ENCODE data around the gene HECTD4. TPM values are rescaled to one million over a fixed set of nuclear protein-coding genes. Genes with fewer than 3 reads are reported as not detected.
A peak's percentile ranks its signal among the peaks of the same experiment; 100 is the strongest.

HECTD4 gene
- total RNA-seq, 1 donor: 29.0 TPM

DNA sequence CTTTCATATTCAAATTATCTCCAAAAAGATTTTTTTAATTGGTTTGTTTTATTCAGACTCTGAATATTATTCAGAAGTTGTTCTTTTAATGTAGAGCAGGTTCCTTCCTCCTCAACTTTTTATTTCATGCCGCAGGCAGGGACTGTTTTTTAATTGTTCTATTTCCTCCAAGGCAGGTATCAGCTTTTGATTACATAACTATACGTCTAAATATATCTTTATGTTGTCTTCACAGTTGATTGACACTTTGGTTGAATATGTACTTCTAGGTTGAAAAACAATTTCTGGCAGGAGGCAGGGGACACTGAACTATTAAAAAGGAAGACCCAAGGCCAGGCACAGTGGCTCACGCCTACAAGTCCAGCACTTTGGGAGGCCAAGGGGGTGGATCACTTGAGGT lies 82.5 kb downstream of the HECTD4 start:
- H3K27ac ChIP-seq (ENCODE audit: low read depth, low read length): no peak overlapping the region
- H3K4me1 ChIP-seq (ENCODE audit: insufficient read depth, low read length): peaks cover 14% of the 10 kb centered on the region
- H3K9me3 ChIP-seq (ENCODE audit: low read depth, low read length): no peaks in the 10 kb centered on the region
- no peak for DNase-seq (ENCODE audit: insufficient read length, low spot score, missing footprints)
- H2AFZ ChIP-seq (ENCODE audit: low read length): no peak overlapping the region
- TF ChIP-seq, protein P1, sequence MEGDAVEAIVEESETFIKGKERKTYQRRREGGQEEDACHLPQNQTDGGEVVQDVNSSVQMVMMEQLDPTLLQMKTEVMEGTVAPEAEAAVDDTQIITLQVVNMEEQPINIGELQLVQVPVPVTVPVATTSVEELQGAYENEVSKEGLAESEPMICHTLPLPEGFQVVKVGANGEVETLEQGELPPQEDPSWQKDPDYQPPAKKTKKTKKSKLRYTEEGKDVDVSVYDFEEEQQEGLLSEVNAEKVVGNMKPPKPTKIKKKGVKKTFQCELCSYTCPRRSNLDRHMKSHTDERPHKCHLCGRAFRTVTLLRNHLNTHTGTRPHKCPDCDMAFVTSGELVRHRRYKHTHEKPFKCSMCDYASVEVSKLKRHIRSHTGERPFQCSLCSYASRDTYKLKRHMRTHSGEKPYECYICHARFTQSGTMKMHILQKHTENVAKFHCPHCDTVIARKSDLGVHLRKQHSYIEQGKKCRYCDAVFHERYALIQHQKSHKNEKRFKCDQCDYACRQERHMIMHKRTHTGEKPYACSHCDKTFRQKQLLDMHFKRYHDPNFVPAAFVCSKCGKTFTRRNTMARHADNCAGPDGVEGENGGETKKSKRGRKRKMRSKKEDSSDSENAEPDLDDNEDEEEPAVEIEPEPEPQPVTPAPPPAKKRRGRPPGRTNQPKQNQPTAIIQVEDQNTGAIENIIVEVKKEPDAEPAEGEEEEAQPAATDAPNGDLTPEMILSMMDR (IDR thresholded peaks at IDR 0.05; ENCODE audit: extremely low read depth, low read depth, low read length): no peak
- H3K36me3 ChIP-seq (ENCODE audit: insufficient read depth, low read length): peaks cover 4% of the 10 kb centered on the region
- no peaks in the 10 kb centered on the region for H3K27me3 ChIP-seq (ENCODE audit: insufficient read depth, low read length)
- H4K20me1 ChIP-seq (ENCODE audit: insufficient read depth, low read length): peaks cover 3% of the 10 kb centered on the region
- H3K79me2 ChIP-seq (ENCODE audit: insufficient read depth, low read length): no peaks in the 10 kb centered on the region
- no peak overlapping the region for H3K4me3 ChIP-seq (ENCODE audit: insufficient read depth, low read length)
- no peak overlapping the region for H3K4me2 ChIP-seq (ENCODE audit: insufficient read depth, low read length)

DNA sequence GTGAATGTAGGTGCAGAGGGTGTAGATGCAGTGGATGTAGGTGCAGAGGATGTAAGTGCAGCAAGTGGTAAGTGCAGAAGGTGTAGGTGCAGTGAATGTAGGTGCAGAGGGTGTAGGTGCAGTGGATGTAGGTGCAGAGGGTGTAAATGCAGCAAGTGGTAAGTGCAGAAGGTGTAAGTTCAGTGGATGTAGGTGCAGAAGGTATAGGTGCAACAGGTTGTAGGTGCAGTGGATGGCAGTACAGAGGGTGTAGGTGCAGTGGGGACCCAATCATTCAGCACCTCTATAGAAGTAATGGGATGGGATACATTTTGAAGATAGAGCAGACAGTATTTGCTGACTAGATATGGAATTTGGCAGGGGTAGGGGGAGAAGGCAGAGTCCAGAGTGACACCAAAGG lies 85.0 kb downstream of the HECTD4 start:
- H3K4me2 ChIP-seq (ENCODE audit: insufficient read depth, low read length): no peak overlapping the region
- H3K36me3 ChIP-seq (ENCODE audit: insufficient read depth, low read length): peaks cover 4% of the 10 kb centered on the region
- no peak overlapping the region for H2AFZ ChIP-seq (ENCODE audit: low read length)
- H3K27me3 ChIP-seq (ENCODE audit: insufficient read depth, low read length): no peaks in the 10 kb centered on the region
- H3K4me1 ChIP-seq (ENCODE audit: insufficient read depth, low read length): no peaks in the 10 kb centered on the region
- no peak overlapping the region for H3K27ac ChIP-seq (ENCODE audit: low read depth, low read length)
- H4K20me1 ChIP-seq (ENCODE audit: insufficient read depth, low read length): peaks cover 3% of the 10 kb centered on the region
- TF ChIP-seq, protein P1 (IDR thresholded peaks at IDR 0.05; ENCODE audit: extremely low read depth, low read depth, low read length): no peak
- DNase-seq (ENCODE audit: insufficient read length, low spot score, missing footprints): no peak
- no peaks in the 10 kb centered on the region for H3K79me2 ChIP-seq (ENCODE audit: insufficient read depth, low read length)
- no peak overlapping the region for H3K4me3 ChIP-seq (ENCODE audit: insufficient read depth, low read length)
- H3K9me3 ChIP-seq (ENCODE audit: low read depth, low read length): no peaks in the 10 kb centered on the region

DNA sequence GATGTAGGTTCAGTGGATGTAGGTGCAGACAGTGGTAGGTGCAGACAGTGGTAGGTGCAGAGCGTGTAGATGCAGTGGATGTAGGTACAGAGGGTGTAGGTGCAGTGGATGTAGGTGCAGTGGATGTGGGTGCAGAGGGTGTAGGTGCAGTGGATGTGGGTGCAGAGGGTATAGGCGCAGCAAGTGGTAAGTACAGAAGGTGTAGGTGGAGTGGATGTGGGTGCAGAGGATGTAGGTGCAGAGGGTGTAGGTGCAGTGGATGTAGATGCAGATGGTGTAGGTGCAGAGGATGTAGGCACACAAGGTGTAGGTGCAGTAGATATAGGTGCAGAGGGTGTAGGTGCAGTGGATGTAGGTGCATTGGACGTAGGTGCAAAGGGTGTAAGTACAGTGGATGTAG lies 86.0 kb downstream of the HECTD4 start:
- Histone ChIP-seq H3K4me3 (ENCODE audit: insufficient read depth, low read length) (no peak overlapping the region), H3K36me3 (ENCODE audit: insufficient read depth, low read length) (peaks cover 4% of the 10 kb centered on the region), H3K27ac (ENCODE audit: low read depth, low read length) (no peak overlapping the region), H3K4me2 (ENCODE audit: insufficient read depth, low read length) (no peak overlapping the region), H3K27me3 (ENCODE audit: insufficient read depth, low read length) (no peaks in the 10 kb centered on the region), H2AFZ (ENCODE audit: low read length) (no peak overlapping the region), H3K9me3 (ENCODE audit: low read depth, low read length) (no peaks in the 10 kb centered on the region), H3K4me1 (ENCODE audit: insufficient read depth, low read length) (no peaks in the 10 kb centered on the region), H3K79me2 (ENCODE audit: insufficient read depth, low read length) (no peaks in the 10 kb centered on the region), H4K20me1 (ENCODE audit: insufficient read depth, low read length) (peaks cover 6% of the 10 kb centered on the region)
- no peak for DNase-seq (ENCODE audit: insufficient read length, low spot score, missing footprints)
- TF ChIP-seq, protein P1 (IDR thresholded peaks at IDR 0.05; ENCODE audit: extremely low read depth, low read depth, low read length): no peak

DNA sequence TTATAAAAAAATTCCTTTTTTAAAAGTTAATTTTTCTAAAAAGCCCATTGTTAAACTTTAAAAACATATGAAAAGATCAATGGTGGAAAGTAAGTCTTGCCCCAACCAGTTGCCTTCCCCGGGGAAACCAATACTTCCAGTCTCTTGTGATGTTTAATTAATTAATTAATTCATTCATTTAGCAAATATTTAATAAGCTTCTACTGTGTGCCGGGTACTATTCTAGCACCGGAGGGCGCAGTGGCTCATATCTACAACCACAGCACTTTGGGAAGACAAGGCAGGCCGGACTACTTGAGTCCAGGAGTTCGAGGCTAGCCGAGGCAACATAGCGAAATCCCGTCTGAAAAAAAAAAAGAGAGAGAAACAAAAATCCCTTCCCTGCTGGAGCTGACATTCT lies 87.4 kb downstream of the HECTD4 start:
- no peak overlapping the region for H3K4me2 ChIP-seq (ENCODE audit: insufficient read depth, low read length)
- no peaks in the 10 kb centered on the region for H3K9me3 ChIP-seq (ENCODE audit: low read depth, low read length)
- peaks cover 6% of the 10 kb centered on the region for H4K20me1 ChIP-seq (ENCODE audit: insufficient read depth, low read length)
- TF ChIP-seq, protein P1 (IDR thresholded peaks at IDR 0.05; ENCODE audit: extremely low read depth, low read depth, low read length): peak; percentile 20
- no peak overlapping the region for H2AFZ ChIP-seq (ENCODE audit: low read length)
- H3K4me1 ChIP-seq (ENCODE audit: insufficient read depth, low read length): no peaks in the 10 kb centered on the region
- H3K4me3 ChIP-seq (ENCODE audit: insufficient read depth, low read length): no peak overlapping the region
- no peak overlapping the region for H3K27ac ChIP-seq (ENCODE audit: low read depth, low read length)
- H3K36me3 ChIP-seq (ENCODE audit: insufficient read depth, low read length): peaks cover 4% of the 10 kb centered on the region
- no peaks in the 10 kb centered on the region for H3K27me3 ChIP-seq (ENCODE audit: insufficient read depth, low read length)
- H3K79me2 ChIP-seq (ENCODE audit: insufficient read depth, low read length): no peaks in the 10 kb centered on the region
- DNase-seq (ENCODE audit: insufficient read length, low spot score, missing footprints): no peak
